ENCODE measurements around the gene MAP1LC3B2.

MAP1LC3B2 gene

GRCh38 chr12:116610971-116611541 lies 51.9 kb downstream of the MAP1LC3B2 start:
- no peaks in the 10 kb centered on the region for H3K27me3 ChIP-seq (replicated peaks; ENCODE audit: control insufficient read depth, insufficient read depth, low read length)

DNA sequence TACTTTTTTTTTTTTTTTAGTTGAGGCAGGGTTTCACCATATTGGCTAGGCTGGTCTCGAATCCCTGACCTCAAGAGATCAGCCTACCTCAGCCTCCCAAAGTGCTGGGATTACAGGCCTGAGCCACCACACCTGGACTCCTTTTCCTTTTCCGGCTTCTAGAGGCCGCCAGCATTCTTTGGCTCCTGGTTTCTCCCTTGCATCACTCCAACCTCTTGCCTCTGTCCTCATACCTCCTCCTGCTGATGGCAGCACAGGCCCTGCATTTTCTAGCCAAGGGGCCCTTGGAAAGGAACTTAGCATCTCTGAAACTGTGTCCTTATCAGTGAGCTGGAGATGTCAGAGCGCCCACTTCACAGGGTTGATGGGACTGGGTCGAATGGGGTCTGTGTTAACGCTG lies 53.3 kb downstream of the MAP1LC3B2 start:
- H3K9me3 ChIP-seq (ENCODE audit: control insufficient read depth, low read length), result no peaks in the 10 kb centered on the region
- H3K36me3 ChIP-seq (ENCODE audit: control insufficient read depth, insufficient read depth, low read length, severe bottlenecking), result no peaks in the 10 kb centered on the region
- no peak overlapping the region for H3K9ac ChIP-seq (ENCODE audit: low read length)
- no peak for DNase-seq (ENCODE audit: low read depth)
- no peak overlapping the region for H3K4me3 ChIP-seq (ENCODE audit: low read length)
- H3K4me1 ChIP-seq (ENCODE audit: control insufficient read depth, insufficient read depth, low read length), result peaks cover 9% of the 10 kb centered on the region
- H3K27me3 ChIP-seq (replicated peaks; ENCODE audit: control insufficient read depth, insufficient read depth, low read length), result no peaks in the 10 kb centered on the region

More at GRCh38 chr12:116610971-116611541, 51.9 kb downstream of the MAP1LC3B2 start:
- Histone ChIP-seq H3K4me1 (ENCODE audit: control insufficient read depth, insufficient read depth, low read length) (peaks cover 9% of the 10 kb centered on the region), H3K9ac (ENCODE audit: low read length) (no peak overlapping the region), H3K4me3 (ENCODE audit: low read length) (no peak overlapping the region), H3K36me3 (ENCODE audit: control insufficient read depth, insufficient read depth, low read length, severe bottlenecking) (no peaks in the 10 kb centered on the region), H3K9me3 (ENCODE audit: control insufficient read depth, low read length) (no peaks in the 10 kb centered on the region)
- DNase-seq (ENCODE audit: low read depth), result no peak

- no peak for DNase-seq (ENCODE audit: low read depth)
- Histone ChIP-seq H3K9ac (ENCODE audit: low read length) (no peak overlapping the region), H3K4me1 (ENCODE audit: control insufficient read depth, insufficient read depth, low read length) (peaks cover 9% of the 10 kb centered on the region), H3K36me3 (ENCODE audit: control insufficient read depth, insufficient read depth, low read length, severe bottlenecking) (no peaks in the 10 kb centered on the region), H3K27me3 (replicated peaks; ENCODE audit: control insufficient read depth, insufficient read depth, low read length) (no peaks in the 10 kb centered on the region), H3K9me3 (ENCODE audit: control insufficient read depth, low read length) (peaks cover 3% of the 10 kb centered on the region), H3K4me3 (ENCODE audit: low read length) (no peak overlapping the region)
Observed at GRCh38 chr12:116613256-116613655, 54.1 kb downstream of the MAP1LC3B2 start.

DNA sequence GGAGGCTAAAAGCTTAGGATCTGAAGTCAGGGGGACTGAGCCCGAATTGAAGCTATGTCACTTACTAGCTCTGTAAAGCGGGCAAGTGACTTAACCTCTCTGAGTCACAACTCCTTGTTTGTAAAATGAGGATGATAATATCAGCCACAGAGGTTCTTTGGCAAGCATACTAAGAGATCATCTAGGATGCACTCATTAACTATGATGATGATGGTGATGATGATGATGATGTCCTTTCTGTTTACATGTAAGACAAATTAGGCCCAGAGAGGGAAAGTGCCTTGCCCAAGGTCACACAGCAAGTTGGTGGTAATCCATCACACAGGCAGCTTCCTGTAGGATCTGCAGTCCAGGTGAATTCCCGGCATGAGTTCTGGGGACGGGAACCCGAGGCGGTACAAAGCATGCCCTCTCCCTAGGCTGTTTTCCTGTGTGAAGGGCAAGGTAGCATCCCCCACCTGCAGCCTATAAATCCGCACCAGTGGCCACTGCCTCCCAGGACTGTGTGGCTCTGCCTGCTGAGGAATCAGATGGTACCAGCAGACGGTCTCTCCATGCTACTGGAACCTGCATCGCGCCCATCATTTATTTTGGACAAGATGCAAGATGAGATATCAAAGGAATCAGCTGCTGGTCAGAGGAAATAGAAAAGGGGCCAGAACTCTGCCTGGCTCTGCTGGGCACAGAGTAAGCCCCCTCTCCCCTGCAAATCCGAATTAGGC lies 55.2 kb downstream of the MAP1LC3B2 start:
- Histone ChIP-seq H3K9ac (ENCODE audit: low read length) (no peak overlapping the region), H3K27me3 (replicated peaks; ENCODE audit: control insufficient read depth, insufficient read depth, low read length) (no peaks in the 10 kb centered on the region), H3K9me3 (ENCODE audit: control insufficient read depth, low read length) (peaks cover 7% of the 10 kb centered on the region), H3K36me3 (ENCODE audit: control insufficient read depth, insufficient read depth, low read length, severe bottlenecking) (no peaks in the 10 kb centered on the region), H3K4me1 (ENCODE audit: control insufficient read depth, insufficient read depth, low read length) (peaks cover 4% of the 10 kb centered on the region), H3K4me3 (ENCODE audit: low read length) (no peak overlapping the region)
- DNase-seq (ENCODE audit: low read depth), result no peak

- Histone ChIP-seq H3K27me3 (replicated peaks; ENCODE audit: control insufficient read depth, insufficient read depth, low read length) (no peaks in the 10 kb centered on the region), H3K9me3 (ENCODE audit: control insufficient read depth, low read length) (peaks cover 7% of the 10 kb centered on the region), H3K9ac (ENCODE audit: low read length) (no peak overlapping the region), H3K4me3 (ENCODE audit: low read length) (no peak overlapping the region), H3K4me1 (ENCODE audit: control insufficient read depth, insufficient read depth, low read length) (no peaks in the 10 kb centered on the region), H3K36me3 (ENCODE audit: control insufficient read depth, insufficient read depth, low read length, severe bottlenecking) (no peaks in the 10 kb centered on the region)
- no peak for DNase-seq (ENCODE audit: low read depth)
Observed at GRCh38 chr12:116615141-116615861, 56.1 kb downstream of the MAP1LC3B2 start.

DNA sequence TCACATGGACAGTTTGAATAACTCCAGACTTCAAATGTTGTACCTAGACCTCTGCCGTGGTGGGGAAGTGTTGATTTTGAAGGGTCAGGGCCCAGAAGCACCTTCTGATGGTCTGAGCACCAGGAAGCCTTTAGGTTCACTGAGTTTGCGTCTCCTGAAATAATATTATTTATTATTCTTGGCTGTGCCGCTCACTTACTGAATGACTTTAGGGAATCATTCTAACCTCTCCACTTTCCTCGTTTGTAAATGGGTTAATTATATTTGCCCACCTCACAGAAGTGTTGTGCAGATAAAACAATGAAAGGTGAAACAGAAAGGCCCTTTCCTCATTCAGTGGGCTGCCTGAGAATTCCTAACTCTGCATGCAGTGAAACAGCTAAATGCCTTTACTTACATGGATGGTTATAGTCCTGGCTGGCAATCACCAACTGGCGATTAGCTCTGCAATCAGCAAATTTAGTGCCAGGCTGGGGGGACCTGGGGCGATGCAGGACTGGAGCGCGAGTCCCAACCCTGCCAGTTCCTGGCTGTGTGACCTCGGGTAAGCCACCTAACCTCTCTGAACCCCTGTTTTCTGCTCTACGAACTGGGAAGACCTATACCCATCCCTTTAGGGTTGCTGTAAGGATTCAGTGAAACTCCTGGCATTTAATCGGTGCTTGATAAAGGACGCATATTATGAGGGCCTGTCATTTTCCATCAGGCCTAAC lies 57.5 kb downstream of the MAP1LC3B2 start:
- Histone ChIP-seq H3K27me3 (replicated peaks; ENCODE audit: control insufficient read depth, insufficient read depth, low read length) (peaks cover 5% of the 10 kb centered on the region), H3K36me3 (ENCODE audit: control insufficient read depth, insufficient read depth, low read length, severe bottlenecking) (no peaks in the 10 kb centered on the region), H3K9ac (ENCODE audit: low read length) (no peak overlapping the region), H3K4me3 (ENCODE audit: low read length) (no peak overlapping the region), H3K9me3 (ENCODE audit: control insufficient read depth, low read length) (peaks cover 7% of the 10 kb centered on the region), H3K4me1 (ENCODE audit: control insufficient read depth, insufficient read depth, low read length) (no peaks in the 10 kb centered on the region)
- DNase-seq (ENCODE audit: low read depth), result no peak

GRCh38 chr12:116619246-116619645 lies 60.1 kb downstream of the MAP1LC3B2 start:
- peaks cover 27% of the 10 kb centered on the region for H3K9me3 ChIP-seq (ENCODE audit: control insufficient read depth, low read length)
- no peak overlapping the region for H3K9ac ChIP-seq (ENCODE audit: low read length)
- no peak overlapping the region for H3K4me3 ChIP-seq (ENCODE audit: low read length)
- peaks cover 5% of the 10 kb centered on the region for H3K27me3 ChIP-seq (replicated peaks; ENCODE audit: control insufficient read depth, insufficient read depth, low read length)
- H3K36me3 ChIP-seq (ENCODE audit: control insufficient read depth, insufficient read depth, low read length, severe bottlenecking), result no peaks in the 10 kb centered on the region
- no peaks in the 10 kb centered on the region for H3K4me1 ChIP-seq (ENCODE audit: control insufficient read depth, insufficient read depth, low read length)
- no peak for DNase-seq (ENCODE audit: low read depth)

- Histone ChIP-seq H3K9ac (ENCODE audit: low read length) (no peak overlapping the region), H3K4me3 (ENCODE audit: low read length) (no peak overlapping the region), H3K27me3 (replicated peaks; ENCODE audit: control insufficient read depth, insufficient read depth, low read length) (peaks cover 5% of the 10 kb centered on the region), H3K9me3 (ENCODE audit: control insufficient read depth, low read length) (peaks cover 27% of the 10 kb centered on the region), H3K36me3 (ENCODE audit: control insufficient read depth, insufficient read depth, low read length, severe bottlenecking) (no peaks in the 10 kb centered on the region), H3K4me1 (ENCODE audit: control insufficient read depth, insufficient read depth, low read length) (no peaks in the 10 kb centered on the region)
- no peak for DNase-seq (ENCODE audit: low read depth)
Observed at GRCh38 chr12:116620124-116620491, 60.9 kb downstream of the MAP1LC3B2 start.

GRCh38 chr12:116620492-116621191 lies 61.5 kb downstream of the MAP1LC3B2 start:
- Histone ChIP-seq H3K4me3 (ENCODE audit: low read length) (no peak overlapping the region), H3K36me3 (ENCODE audit: control insufficient read depth, insufficient read depth, low read length, severe bottlenecking) (no peaks in the 10 kb centered on the region), H3K4me1 (ENCODE audit: control insufficient read depth, insufficient read depth, low read length) (no peaks in the 10 kb centered on the region), H3K27me3 (replicated peaks; ENCODE audit: control insufficient read depth, insufficient read depth, low read length) (peaks cover 5% of the 10 kb centered on the region), H3K9me3 (ENCODE audit: control insufficient read depth, low read length) (peaks cover 27% of the 10 kb centered on the region), H3K9ac (ENCODE audit: low read length) (no peak overlapping the region)
- no peak for DNase-seq (ENCODE audit: low read depth)

- Histone ChIP-seq H3K9ac (ENCODE audit: low read length) (no peak overlapping the region), H3K4me1 (ENCODE audit: control insufficient read depth, insufficient read depth, low read length) (no peaks in the 10 kb centered on the region), H3K9me3 (ENCODE audit: control insufficient read depth, low read length) (peaks cover 27% of the 10 kb centered on the region), H3K4me3 (ENCODE audit: low read length) (no peak overlapping the region), H3K36me3 (ENCODE audit: control insufficient read depth, insufficient read depth, low read length, severe bottlenecking) (no peaks in the 10 kb centered on the region), H3K27me3 (replicated peaks; ENCODE audit: control insufficient read depth, insufficient read depth, low read length) (peaks cover 5% of the 10 kb centered on the region)
- no peak for DNase-seq (ENCODE audit: low read depth)
Observed at GRCh38 chr12:116621194-116621593, 62.0 kb downstream of the MAP1LC3B2 start.

Measured in adipocyte (in vitro differentiated cells).